Choroid plexus epithelial cell (primary cell): Measurements from ENCODE around the gene CMC4.

Experiments used
- DNase-seq: peaks from one replicate; pipeline ENCODE4 v3.0.0-alpha.2; 2010; ENCODE audit warnings: low read depth
- H3K4me3 ChIP-seq: 2 replicates; pipeline ENCODE4 v1.5.1; 2011; ENCODE audit warnings: low read depth, mild to moderate bottlenecking, control low read depth, low read length, moderate library complexity
- CTCF ChIP-seq: conservative IDR thresholded peaks from 2 replicates; pipeline ENCODE4 v1.5.1; 2011; ENCODE audit warnings: low read depth, mild to moderate bottlenecking, control low read depth, inconsistent platforms, low read length, moderate library complexity

Gene CMC4

GRCh38 chrX:155023907-155024833 lies 46.8 kb downstream of the CMC4 start:
- no peak overlapping the region for H3K4me3 ChIP-seq
- no peak for DNase-seq
- TF ChIP-seq CTCF, result no peak

GRCh38 chrX:155022585-155022984 lies 48.4 kb downstream of the CMC4 start, which contains the start of gene F8:
Gene F8, minus strand, starts transcription at chrX:155022723. Its CDS starts 171 bp downstream, at chrX:155022552.
- no peak for DNase-seq
- no peak for TF ChIP-seq CTCF
- no peak within 1 kb of the TSS for H3K4me3 ChIP-seq

GRCh38 chrX:155020591-155020990 lies 50.3 kb downstream of the CMC4 start:
- TF ChIP-seq CTCF, result no peak
- no peak overlapping the region for H3K4me3 ChIP-seq
- DNase-seq, result no peak
